Heart left ventricle (tissue), 13 donors: Measurements from ENCODE around the gene PRKG1.

Experiments used
- CTCF ChIP-seq, 12 donors: fragments of 200-600 bp; sonication (generic) in 4 of 12; IDR thresholded peaks; one replicate each; pipeline versions ENCODE4 v1.5.0 to v1.8.0; 2018 to 2022; ENCODE audit warnings: antibody characterized with exemption in 12 of 12, mild to moderate bottlenecking in 5 of 12
- POLR2A ChIP-seq, 2 donors: fragments of 450-650 bp; IDR thresholded peaks; one replicate each; pipeline ENCODE4 v1.6.1; 2017; ENCODE audit warnings: antibody characterized with exemption in 2 of 2, mild to moderate bottlenecking in 2 of 2, moderate library complexity in 2 of 2
- donor health status: ischemic (EF 13 %, LVEDD 7.1; RV severe dilation, severe dysfunction).
- donor health status: DM: no; HTN: yes; CAD: no.
- donor health status: DM: no; HTN: no; CAD: no.
- donor health status: ischemic (EF 25% LVEDD 6.9; RV normal size, moderate dysfunction).
- donor health status: ischemic (EF 25% LVEDD 5.7; RV mildly dilated, moderate dysfunction).
- donor health status: ischemic (EF 35%, LVEDD 5.7; RV mildly dilated, moderate dysfunction).
- donor health status: nonischemic (EF 11% LVEDD 7.7; RV severe dilation, severe dysfunction).
- donor health status: DM: yes; HTN: yes; CAD: no.
- donor health status: PGD.
- donor health status: ischemic (EF 29% LVEDD 5.4; RV normal size, mild dysfunction).
- donor health status: nonischemic (EF 23%, LVEDD 6.1; RV moderate dilation, normal function).

- TF ChIP-seq CTCF (IDR thresholded peaks at IDR 0.05) (no peak), POLR2A (IDR thresholded peaks at IDR 0.05) (no peak)
Observed at GRCh38 chr10:52268790-52269189, 1194.5 kb downstream of the PRKG1 start.
